ENCODE results near the gene ENPP7.

The ENPP7 gene

GRCh38 chr17:79737046-79737921 is 6.5 kb downstream of the ENPP7 start:
- Histone ChIP-seq H3K4me3 (ENCODE audit: low read length) (no peak overlapping the region), H3K27me3 (replicated peaks; ENCODE audit: control insufficient read depth, insufficient read depth, low read length) (peaks cover 53% of the 10 kb centered on the region), H3K9ac (ENCODE audit: low read length) (no peak overlapping the region), H3K9me3 (ENCODE audit: control insufficient read depth, low read length) (no peaks in the 10 kb centered on the region), H3K4me1 (ENCODE audit: control insufficient read depth, insufficient read depth, low read length) (no peaks in the 10 kb centered on the region), H3K36me3 (ENCODE audit: control insufficient read depth, insufficient read depth, low read length, severe bottlenecking) (no peaks in the 10 kb centered on the region)
- no peak for DNase-seq (ENCODE audit: low read depth)

GRCh38 chr17:79737922-79738578 is 7.3 kb downstream of the ENPP7 start:
- H3K9me3 ChIP-seq (ENCODE audit: control insufficient read depth, low read length): no peaks in the 10 kb centered on the region
- peaks cover 60% of the 10 kb centered on the region for H3K27me3 ChIP-seq (replicated peaks; ENCODE audit: control insufficient read depth, insufficient read depth, low read length)
- no peak overlapping the region for H3K4me3 ChIP-seq (ENCODE audit: low read length)
- no peaks in the 10 kb centered on the region for H3K36me3 ChIP-seq (ENCODE audit: control insufficient read depth, insufficient read depth, low read length, severe bottlenecking)
- no peak for DNase-seq (ENCODE audit: low read depth)
- H3K4me1 ChIP-seq (ENCODE audit: control insufficient read depth, insufficient read depth, low read length): no peaks in the 10 kb centered on the region
- H3K9ac ChIP-seq (ENCODE audit: low read length): no peak overlapping the region

- peaks cover 66% of the 10 kb centered on the region for H3K27me3 ChIP-seq (replicated peaks; ENCODE audit: control insufficient read depth, insufficient read depth, low read length)
- no peak overlapping the region for H3K9ac ChIP-seq (ENCODE audit: low read length)
- no peaks in the 10 kb centered on the region for H3K9me3 ChIP-seq (ENCODE audit: control insufficient read depth, low read length)
- no peaks in the 10 kb centered on the region for H3K4me1 ChIP-seq (ENCODE audit: control insufficient read depth, insufficient read depth, low read length)
- no peaks in the 10 kb centered on the region for H3K36me3 ChIP-seq (ENCODE audit: control insufficient read depth, insufficient read depth, low read length, severe bottlenecking)
- H3K4me3 ChIP-seq (ENCODE audit: low read length): no peak overlapping the region
- DNase-seq (ENCODE audit: low read depth): no peak
Measured at GRCh38 chr17:79738643-79739042, 7.9 kb downstream of the ENPP7 start.

- no peaks in the 10 kb centered on the region for H3K9me3 ChIP-seq (ENCODE audit: control insufficient read depth, low read length)
- no peak for DNase-seq (ENCODE audit: low read depth)
- H3K9ac ChIP-seq (ENCODE audit: low read length): no peak overlapping the region
- no peaks in the 10 kb centered on the region for H3K36me3 ChIP-seq (ENCODE audit: control insufficient read depth, insufficient read depth, low read length, severe bottlenecking)
- H3K27me3 ChIP-seq (replicated peaks; ENCODE audit: control insufficient read depth, insufficient read depth, low read length): peaks cover 72% of the 10 kb centered on the region
- H3K4me3 ChIP-seq (ENCODE audit: low read length): no peak overlapping the region
- H3K4me1 ChIP-seq (ENCODE audit: control insufficient read depth, insufficient read depth, low read length): no peaks in the 10 kb centered on the region
Measured at GRCh38 chr17:79739148-79740062, 8.7 kb downstream of the ENPP7 start.

- H3K27me3 ChIP-seq (replicated peaks; ENCODE audit: control insufficient read depth, insufficient read depth, low read length): peaks cover 78% of the 10 kb centered on the region
- no peak for DNase-seq (ENCODE audit: low read depth)
- no peak overlapping the region for H3K4me3 ChIP-seq (ENCODE audit: low read length)
- H3K4me1 ChIP-seq (ENCODE audit: control insufficient read depth, insufficient read depth, low read length): no peaks in the 10 kb centered on the region
- H3K9me3 ChIP-seq (ENCODE audit: control insufficient read depth, low read length): no peaks in the 10 kb centered on the region
- no peaks in the 10 kb centered on the region for H3K36me3 ChIP-seq (ENCODE audit: control insufficient read depth, insufficient read depth, low read length, severe bottlenecking)
- H3K9ac ChIP-seq (ENCODE audit: low read length): no peak overlapping the region
Measured at GRCh38 chr17:79740413-79740812, 9.7 kb downstream of the ENPP7 start.

GRCh38 chr17:79741401-79741750 is 10.6 kb downstream of the ENPP7 start:
- H3K36me3 ChIP-seq (ENCODE audit: control insufficient read depth, insufficient read depth, low read length, severe bottlenecking): no peaks in the 10 kb centered on the region
- no peak for DNase-seq (ENCODE audit: low read depth)
- peaks cover 84% of the 10 kb centered on the region for H3K27me3 ChIP-seq (replicated peaks; ENCODE audit: control insufficient read depth, insufficient read depth, low read length)
- no peak overlapping the region for H3K9ac ChIP-seq (ENCODE audit: low read length)
- H3K4me1 ChIP-seq (ENCODE audit: control insufficient read depth, insufficient read depth, low read length): no peaks in the 10 kb centered on the region
- H3K9me3 ChIP-seq (ENCODE audit: control insufficient read depth, low read length): no peaks in the 10 kb centered on the region
- H3K4me3 ChIP-seq (ENCODE audit: low read length): no peak overlapping the region

GRCh38 chr17:79741751-79742588 is 11.2 kb downstream of the ENPP7 start:
- Histone ChIP-seq H3K9me3 (ENCODE audit: control insufficient read depth, low read length) (no peaks in the 10 kb centered on the region), H3K4me3 (ENCODE audit: low read length) (no peak overlapping the region), H3K36me3 (ENCODE audit: control insufficient read depth, insufficient read depth, low read length, severe bottlenecking) (no peaks in the 10 kb centered on the region), H3K27me3 (replicated peaks; ENCODE audit: control insufficient read depth, insufficient read depth, low read length) (peaks cover 84% of the 10 kb centered on the region), H3K9ac (ENCODE audit: low read length) (no peak overlapping the region), H3K4me1 (ENCODE audit: control insufficient read depth, insufficient read depth, low read length) (no peaks in the 10 kb centered on the region)
- peak; percentile 82 for DNase-seq (ENCODE audit: low read depth)

GRCh38 chr17:79742589-79742918 is 11.8 kb downstream of the ENPP7 start:
- H3K4me1 ChIP-seq (ENCODE audit: control insufficient read depth, insufficient read depth, low read length): no peaks in the 10 kb centered on the region
- DNase-seq (ENCODE audit: low read depth): no peak
- H3K36me3 ChIP-seq (ENCODE audit: control insufficient read depth, insufficient read depth, low read length, severe bottlenecking): no peaks in the 10 kb centered on the region
- no peak overlapping the region for H3K4me3 ChIP-seq (ENCODE audit: low read length)
- H3K27me3 ChIP-seq (replicated peaks; ENCODE audit: control insufficient read depth, insufficient read depth, low read length): peaks cover 85% of the 10 kb centered on the region
- no peak overlapping the region for H3K9ac ChIP-seq (ENCODE audit: low read length)
- H3K9me3 ChIP-seq (ENCODE audit: control insufficient read depth, low read length): no peaks in the 10 kb centered on the region

GRCh38 chr17:79742951-79743476 is 12.3 kb downstream of the ENPP7 start:
- no peaks in the 10 kb centered on the region for H3K9me3 ChIP-seq (ENCODE audit: control insufficient read depth, low read length)
- no peak overlapping the region for H3K4me3 ChIP-seq (ENCODE audit: low read length)
- H3K4me1 ChIP-seq (ENCODE audit: control insufficient read depth, insufficient read depth, low read length): peaks cover 3% of the 10 kb centered on the region
- H3K9ac ChIP-seq (ENCODE audit: low read length): no peak overlapping the region
- H3K27me3 ChIP-seq (replicated peaks; ENCODE audit: control insufficient read depth, insufficient read depth, low read length): peaks cover 85% of the 10 kb centered on the region
- no peak for DNase-seq (ENCODE audit: low read depth)
- no peaks in the 10 kb centered on the region for H3K36me3 ChIP-seq (ENCODE audit: control insufficient read depth, insufficient read depth, low read length, severe bottlenecking)

- Histone ChIP-seq H3K4me3 (ENCODE audit: low read length) (no peak overlapping the region), H3K27me3 (replicated peaks; ENCODE audit: control insufficient read depth, insufficient read depth, low read length) (peaks cover 85% of the 10 kb centered on the region), H3K9me3 (ENCODE audit: control insufficient read depth, low read length) (no peaks in the 10 kb centered on the region), H3K9ac (ENCODE audit: low read length) (no peak overlapping the region), H3K36me3 (ENCODE audit: control insufficient read depth, insufficient read depth, low read length, severe bottlenecking) (no peaks in the 10 kb centered on the region), H3K4me1 (ENCODE audit: control insufficient read depth, insufficient read depth, low read length) (peaks cover 3% of the 10 kb centered on the region)
- no peak for DNase-seq (ENCODE audit: low read depth)
Measured at GRCh38 chr17:79743614-79744013, 12.9 kb downstream of the ENPP7 start.
